Hair follicular keratinocyte (primary cell): ENCODE data around the gene FANK1. TPM values are rescaled to one million over a fixed set of nuclear protein-coding genes. Genes with fewer than 3 reads are reported as not detected.

Experiments used
- total RNA-seq: library from RNA; depleted of rRNA; stranded (reverse); fragments of >200 nt; gene quantifications from 2 replicates; pipeline ENCODE4 v1.2.3, GENCODE V29; 2015

The FANK1 gene
- 2.1 and 3.3 TPM in 2 replicates for total RNA-seq

GRCh38 chr10:125896088-125896934 lies at the start of gene FANK1:
Gene FANK1, plus strand, starts transcription at chr10:125896564. Its CDS starts 79 bp downstream, at chr10:125896643.

GRCh38 chr10:125881192-125881591 lies 15.2 kb upstream of the FANK1 start, which contains the start of gene DHX32:
Gene DHX32, minus strand, starts transcription at chr10:125881292. Its CDS starts 468 bp downstream, at chr10:125880824.

Other genes with a start within 250 kb of the FANK1 start
- not detected in 2 replicates for gene TEX36, start 213.4 kb upstream of the FANK1 start, total RNA-seq
- 8.9 and 12.1 TPM in 2 replicates for gene EDRF1, start 176.9 kb upstream of the FANK1 start, total RNA-seq
- gene MMP21, start 120.7 kb upstream of the FANK1 start, total RNA-seq, result not detected in 2 replicates
- gene UROS, start 73.3 kb upstream of the FANK1 start, total RNA-seq, result 38.3 and 52.8 TPM in 2 replicates
- gene BCCIP, start 73.0 kb upstream of the FANK1 start, total RNA-seq, result 48.7 and 95.6 TPM in 2 replicates
- gene DHX32, start 15.3 kb upstream of the FANK1 start, total RNA-seq, result 32.8 and 34.6 TPM in 2 replicates